Endodermal cell (in vitro differentiated cells): Measurements from ENCODE around the gene ZC3H12A. TPM values are rescaled to one million over a fixed set of nuclear protein-coding genes. Genes with fewer than 3 reads are reported as not detected.
A peak's percentile ranks its signal among the peaks of the same experiment; 100 is the strongest.

Experiments used
- DNase-seq: peaks from one replicate; pipeline ENCODE4 v3.0.0-alpha.2; 2017
- H3K27ac ChIP-seq: 2 replicates; pipeline ENCODE4 v1.5.1; 2013; ENCODE audit warnings: mild to moderate bottlenecking, low read depth, low read length, moderate library complexity
- H3K27me3 ChIP-seq: 2 replicates; pipeline ENCODE4 v1.6.1; 2013; ENCODE audit warnings: mild to moderate bottlenecking, low read length, moderate library complexity; ENCODE audit not compliant: insufficient read depth, control insufficient read depth, poor library complexity, severe bottlenecking
- H3K36me3 ChIP-seq: 2 replicates; pipeline ENCODE4 v1.7.0; 2013; ENCODE audit warnings: mild to moderate bottlenecking, low read length, moderate library complexity; ENCODE audit not compliant: control insufficient read depth, insufficient read depth
- H3K4me1 ChIP-seq: one replicate; pipeline ENCODE4 v1.7.0; 2013; ENCODE audit warnings: low read length; ENCODE audit not compliant: control insufficient read depth, insufficient read depth
- H3K4me3 ChIP-seq: 2 replicates; pipeline ENCODE4 v1.5.1; 2013; ENCODE audit warnings: mild to moderate bottlenecking, low read length, moderate library complexity
- H3K9ac ChIP-seq: 2 replicates; pipeline ENCODE4 v1.6.1; 2013; ENCODE audit warnings: mild to moderate bottlenecking, low read length, moderate library complexity; ENCODE audit not compliant: poor library complexity, severe bottlenecking; ENCODE audit errors: extremely low read depth
- H3K9me3 ChIP-seq: 2 replicates; pipeline ENCODE4 v1.6.1; 2013; ENCODE audit warnings: mild to moderate bottlenecking, low read length, moderate library complexity; ENCODE audit not compliant: control insufficient read depth
- H3K27ac Mint-ChIP-seq: 2 replicates; pipeline ENCODE4 v1.8.0; 2020; ENCODE audit warnings: mixed read lengths
- H3K27me3 Mint-ChIP-seq: 2 replicates; pipeline ENCODE4 v1.8.0; 2021; ENCODE audit warnings: mild to moderate bottlenecking, mixed read lengths; ENCODE audit not compliant: insufficient read depth
- H3K36me3 Mint-ChIP-seq: 2 replicates; pipeline ENCODE4 v1.8.0; 2020; ENCODE audit warnings: low read depth, mixed read lengths
- H3K4me1 Mint-ChIP-seq: 2 replicates; pipeline ENCODE4 v1.8.0; 2020; ENCODE audit warnings: mixed read lengths
- H3K4me3 Mint-ChIP-seq: 2 replicates; pipeline ENCODE4 v1.8.0; 2020; ENCODE audit warnings: mild to moderate bottlenecking, moderate library complexity, mixed read lengths
- H3K9me3 Mint-ChIP-seq: 2 replicates; pipeline ENCODE4 v1.8.0; 2020; ENCODE audit warnings: mild to moderate bottlenecking, mixed read lengths
- WGBS, 2 experiments: methylation state at CpG; one replicate each; pipeline versions ENCODE4 v1.1.5 to v1.1.7; 2013; ENCODE audit warnings: missing lambda C conversion rate in 2 of 2, mixed read lengths in 1 of 2; ENCODE audit not compliant: insufficient coverage in 1 of 2, insufficient read length in 1 of 2; 5-methylcytosine and 5-hydroxymethylcytosine counted together
- total RNA-seq, 2 donors: library from RNA; stranded (reverse); fragmentation: NEBNext Ultra II Directional in 1 of 2; extraction: Animal tissue kit (Norgen Biotek cat#: 25700) in 1 of 2; gene quantifications; 2 replicates in 1 of 2; 3 replicates in 1 of 2; pipeline ENCODE4 v1.2.1, GENCODE V29; 2021
- TF ChIP-seq, protein P1 (sequence below): fragments of 200-600 bp; sonication (generic); conservative IDR thresholded peaks from 2 replicates; pipeline ENCODE4 v1.5.0; 2021; ENCODE audit warnings: antibody characterized with exemption, mild to moderate bottlenecking

ZC3H12A gene
- total RNA-seq, 2 donors from 2014 or later, result 5.5 to 5.8 TPM

GRCh38 chr1:37485902-37486679 is 11.7 kb downstream of the ZC3H12A start:
- H3K4me3 Mint-ChIP-seq, result no peak overlapping the region
- H3K27me3 ChIP-seq, result no peaks in the 10 kb centered on the region
- no peak for DNase-seq
- no peak overlapping the region for H3K4me3 ChIP-seq
- no peak overlapping the region for H3K27ac Mint-ChIP-seq
- H3K9me3 ChIP-seq, result no peaks in the 10 kb centered on the region
- H3K27me3 Mint-ChIP-seq, result no peaks in the 10 kb centered on the region
- H3K36me3 Mint-ChIP-seq, result peaks cover 22% of the 10 kb centered on the region
- no peak overlapping the region for H3K27ac ChIP-seq
- H3K4me1 ChIP-seq, result no peaks in the 10 kb centered on the region
- TF ChIP-seq, protein P1, sequence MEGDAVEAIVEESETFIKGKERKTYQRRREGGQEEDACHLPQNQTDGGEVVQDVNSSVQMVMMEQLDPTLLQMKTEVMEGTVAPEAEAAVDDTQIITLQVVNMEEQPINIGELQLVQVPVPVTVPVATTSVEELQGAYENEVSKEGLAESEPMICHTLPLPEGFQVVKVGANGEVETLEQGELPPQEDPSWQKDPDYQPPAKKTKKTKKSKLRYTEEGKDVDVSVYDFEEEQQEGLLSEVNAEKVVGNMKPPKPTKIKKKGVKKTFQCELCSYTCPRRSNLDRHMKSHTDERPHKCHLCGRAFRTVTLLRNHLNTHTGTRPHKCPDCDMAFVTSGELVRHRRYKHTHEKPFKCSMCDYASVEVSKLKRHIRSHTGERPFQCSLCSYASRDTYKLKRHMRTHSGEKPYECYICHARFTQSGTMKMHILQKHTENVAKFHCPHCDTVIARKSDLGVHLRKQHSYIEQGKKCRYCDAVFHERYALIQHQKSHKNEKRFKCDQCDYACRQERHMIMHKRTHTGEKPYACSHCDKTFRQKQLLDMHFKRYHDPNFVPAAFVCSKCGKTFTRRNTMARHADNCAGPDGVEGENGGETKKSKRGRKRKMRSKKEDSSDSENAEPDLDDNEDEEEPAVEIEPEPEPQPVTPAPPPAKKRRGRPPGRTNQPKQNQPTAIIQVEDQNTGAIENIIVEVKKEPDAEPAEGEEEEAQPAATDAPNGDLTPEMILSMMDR, result no peak
- H3K9ac ChIP-seq, result no peak overlapping the region
- peaks cover 24% of the 10 kb centered on the region for H3K36me3 ChIP-seq
- WGBS, 2 experiments, result 87 to 100% methylated on average over 1 to 5 of the region's 6 CpGs
- H3K9me3 Mint-ChIP-seq, result no peaks in the 10 kb centered on the region
- H3K4me1 Mint-ChIP-seq, result no peaks in the 10 kb centered on the region

GRCh38 chr1:37486680-37487618 is 12.6 kb downstream of the ZC3H12A start:
- Mint-ChIP-seq H3K4me3 (no peak overlapping the region), H3K9me3 (no peaks in the 10 kb centered on the region), H3K36me3 (peaks cover 18% of the 10 kb centered on the region), H3K4me1 (no peaks in the 10 kb centered on the region), H3K27ac (no peak overlapping the region), H3K27me3 (no peaks in the 10 kb centered on the region)
- Histone ChIP-seq H3K4me1 (no peaks in the 10 kb centered on the region), H3K36me3 (peaks cover 21% of the 10 kb centered on the region), H3K9ac (no peak overlapping the region), H3K27ac (no peak overlapping the region), H3K27me3 (no peaks in the 10 kb centered on the region), H3K9me3 (no peaks in the 10 kb centered on the region), H3K4me3 (no peak overlapping the region)
- peak; percentile 94 for DNase-seq
- 0 to 20% methylated on average over 1 to 7 of the region's 10 CpGs for WGBS, 2 experiments
- TF ChIP-seq, protein P1, result peak; percentile 98

- H3K36me3 ChIP-seq, result peaks cover 24% of the 10 kb centered on the region
- H3K9ac ChIP-seq, result no peak overlapping the region
- Mint-ChIP-seq H3K27me3 (no peaks in the 10 kb centered on the region), H3K27ac (no peak overlapping the region), H3K4me1 (no peaks in the 10 kb centered on the region), H3K9me3 (no peaks in the 10 kb centered on the region), H3K36me3 (peaks cover 14% of the 10 kb centered on the region), H3K4me3 (no peak overlapping the region)
- H3K27me3 ChIP-seq, result no peaks in the 10 kb centered on the region
- H3K9me3 ChIP-seq, result no peaks in the 10 kb centered on the region
- 87% methylated on average over 5 of the region's 5 CpGs; no CpG with 5 or more reads in 1 of the 2 experiments for WGBS, 2 experiments
- no peak for DNase-seq
- no peak overlapping the region for H3K27ac ChIP-seq
- TF ChIP-seq, protein P1, result peak; percentile 19
- no peaks in the 10 kb centered on the region for H3K4me1 ChIP-seq
- no peak overlapping the region for H3K4me3 ChIP-seq
Observed at GRCh38 chr1:37487619-37487984, 13.2 kb downstream of the ZC3H12A start.
